Stimulated activated CD4-positive, alpha-beta T cell treated with anti-CD3 and anti-CD28 coated beads, Interleukin-4, amount 100 ng/mL, for 24 hours (primary cell): ENCODE results near the gene EIF5AL1.
"Not testable (repeated sequence)": the region's sequence is repeated elsewhere in the genome, so short reads cannot be mapped to it uniquely, and the experiment has no call there.

Experiments used
- DNase-seq: peaks from one replicate; pipeline ENCODE4 v3.0.0-alpha.2; 2020

Gene EIF5AL1

DNA sequence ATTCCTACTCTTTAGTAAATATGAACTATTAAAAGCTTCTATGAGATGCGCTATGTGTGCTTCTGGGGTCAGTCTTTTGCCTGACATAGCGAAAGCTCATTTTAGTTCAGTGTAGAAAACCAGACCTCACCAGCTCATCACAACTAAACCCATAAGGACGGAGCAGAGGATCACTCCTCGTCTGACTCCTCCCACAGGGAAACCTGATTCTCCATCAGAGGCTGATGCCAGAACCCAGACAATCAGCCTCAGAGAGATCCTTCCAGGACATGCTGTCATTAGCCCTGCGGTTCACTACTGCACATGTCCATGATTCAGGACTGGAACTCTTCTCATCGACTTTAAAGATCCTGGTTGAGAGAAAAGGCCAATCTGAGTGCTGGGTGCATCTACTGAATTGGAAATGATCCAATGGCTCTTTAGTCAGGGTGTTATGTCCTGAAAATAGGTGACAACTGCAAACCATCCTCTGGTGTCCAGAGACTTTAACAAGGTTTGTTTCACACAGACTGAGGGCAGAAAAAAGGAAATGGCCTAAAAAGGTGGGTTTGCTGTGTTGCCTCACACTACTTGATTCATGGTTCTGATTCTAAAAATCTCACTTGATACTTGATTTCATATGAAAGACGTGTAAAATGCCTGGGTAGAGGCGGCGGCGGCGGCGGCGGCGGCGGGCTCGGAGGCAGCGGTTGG lies at the start of gene EIF5AL1:
Gene EIF5AL1 (plus strand): TSS at position 643 of the 693 bp plus-strand sequence. CDS start 117 bp downstream, outside the sequence.
- DNase-seq: not testable (repeated sequence)

DNA sequence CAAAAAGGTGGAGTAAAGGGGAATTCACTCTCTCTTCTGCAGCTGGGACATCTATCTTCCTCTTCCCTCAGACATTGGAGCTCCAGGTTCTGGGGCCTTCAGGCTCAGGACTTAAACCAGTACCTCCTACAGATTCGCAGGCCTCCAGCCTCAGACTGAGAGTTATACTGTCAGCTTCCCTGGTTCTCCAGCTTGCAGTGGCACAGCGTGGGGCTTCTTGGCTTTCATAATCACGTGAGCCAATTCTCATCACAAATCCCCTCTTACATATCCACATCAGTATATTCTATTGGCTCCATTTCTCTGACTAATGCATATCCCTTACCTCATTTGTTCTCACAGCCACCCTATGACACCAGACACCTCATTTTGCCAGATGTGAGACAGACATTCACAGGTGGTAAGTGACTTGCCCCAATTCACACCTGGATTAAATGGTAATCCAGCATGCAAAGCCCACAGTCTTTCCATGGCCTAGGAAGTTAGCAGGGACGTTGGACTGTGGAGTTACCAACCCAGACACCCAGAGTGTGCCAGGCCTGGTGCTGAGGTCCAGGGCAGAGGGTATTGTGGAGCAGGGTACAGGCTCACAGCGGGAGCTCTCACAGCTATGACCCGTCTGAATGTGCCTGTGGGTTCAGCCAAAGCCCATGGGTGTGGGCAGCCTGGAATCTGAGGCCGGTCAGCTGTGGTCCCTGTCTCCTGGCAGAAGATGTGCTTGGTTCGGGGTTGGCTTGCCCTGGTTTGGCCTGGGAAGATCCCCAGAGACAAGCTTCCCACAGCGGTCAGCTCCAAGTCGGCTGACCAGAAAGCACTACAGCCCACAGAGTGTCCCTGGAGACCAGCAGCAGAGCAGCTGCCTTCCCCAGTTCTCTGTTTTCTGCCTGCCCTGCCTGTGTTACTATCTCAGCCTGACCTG lies 48.5 kb upstream of the EIF5AL1 start:
- DNase-seq: no peak

DNA sequence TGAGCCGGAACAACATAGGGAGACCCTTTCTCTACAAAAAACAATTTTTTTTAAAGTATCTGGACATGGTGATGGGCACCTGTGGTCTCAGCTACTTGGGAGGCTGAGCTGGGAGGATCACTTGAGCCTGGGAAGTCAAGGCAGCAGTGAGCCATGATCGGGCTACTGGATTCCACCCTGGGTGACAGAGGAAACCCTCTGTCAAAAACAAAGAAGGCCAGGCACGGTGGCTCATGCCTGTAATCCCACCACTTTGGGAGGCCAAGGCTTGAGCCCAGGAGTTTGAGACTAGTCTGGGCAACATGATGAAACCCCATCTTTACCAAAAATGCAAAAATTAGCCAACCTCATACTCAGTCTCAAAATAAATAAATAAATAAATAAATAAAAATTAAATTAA lies 47.0 kb upstream of the EIF5AL1 start:
- DNase-seq: no peak

DNA sequence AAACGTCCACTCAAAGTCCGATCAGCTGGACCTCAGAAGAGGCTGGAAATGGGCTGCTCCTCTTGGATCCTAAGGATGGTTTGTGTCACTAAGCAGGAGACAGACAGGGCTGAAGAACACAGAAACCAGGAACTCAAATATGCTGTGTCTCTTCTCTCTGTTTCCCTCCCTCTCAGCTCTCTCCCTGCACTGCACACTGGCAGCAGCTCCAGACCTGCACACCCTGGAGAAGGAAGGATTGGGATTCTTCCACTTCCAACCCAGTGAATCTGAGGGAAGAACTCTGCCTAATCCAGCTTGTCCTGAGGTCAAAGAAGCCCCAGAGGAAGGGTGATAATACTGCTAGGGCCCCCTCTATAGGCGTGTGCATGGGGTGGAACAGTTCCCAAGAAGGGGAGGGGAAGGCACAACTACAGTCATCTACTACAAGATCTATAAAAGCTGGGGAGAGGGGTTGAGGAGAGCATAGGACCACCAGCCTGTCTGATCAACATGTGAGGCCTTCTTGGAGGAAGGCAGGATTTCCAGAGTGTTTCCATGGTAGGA lies 44.2 kb upstream of the EIF5AL1 start:
- no peak for DNase-seq

DNA sequence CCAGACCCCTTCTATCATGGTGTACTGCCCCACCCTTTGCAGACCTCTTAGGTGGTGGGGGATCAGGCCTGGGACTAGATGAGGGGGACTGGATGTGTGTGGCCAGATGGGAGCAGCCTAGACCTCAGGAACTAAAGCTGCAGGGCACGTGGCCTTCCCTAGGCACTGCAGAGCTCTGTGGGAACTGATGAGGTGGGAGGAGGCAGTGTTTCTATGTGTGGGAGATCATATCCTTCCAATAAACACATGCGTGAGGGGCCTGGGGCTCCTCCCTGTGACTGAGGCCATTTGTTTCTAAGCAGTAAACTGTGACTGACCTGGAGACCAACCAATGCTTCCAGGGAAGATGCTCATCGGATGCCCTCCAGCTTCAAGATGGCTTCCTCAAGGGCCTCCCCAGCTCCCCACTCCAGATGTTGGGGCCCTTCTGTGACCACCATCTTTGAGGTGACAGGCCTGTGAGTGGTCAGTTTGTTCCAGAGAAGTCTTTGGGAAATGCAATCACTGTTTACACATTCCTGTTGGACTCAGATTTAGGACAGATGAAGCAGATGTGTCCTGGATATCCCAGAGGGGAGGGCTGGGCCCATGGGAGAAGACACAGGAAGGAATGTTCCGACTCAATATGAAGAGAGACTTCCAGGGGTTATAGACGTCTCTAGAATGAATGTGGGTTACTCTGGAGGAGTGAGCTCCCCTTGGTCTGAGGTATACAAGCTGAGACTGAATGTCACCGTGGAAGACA lies 43.3 kb upstream of the EIF5AL1 start:
- no peak for DNase-seq

DNA sequence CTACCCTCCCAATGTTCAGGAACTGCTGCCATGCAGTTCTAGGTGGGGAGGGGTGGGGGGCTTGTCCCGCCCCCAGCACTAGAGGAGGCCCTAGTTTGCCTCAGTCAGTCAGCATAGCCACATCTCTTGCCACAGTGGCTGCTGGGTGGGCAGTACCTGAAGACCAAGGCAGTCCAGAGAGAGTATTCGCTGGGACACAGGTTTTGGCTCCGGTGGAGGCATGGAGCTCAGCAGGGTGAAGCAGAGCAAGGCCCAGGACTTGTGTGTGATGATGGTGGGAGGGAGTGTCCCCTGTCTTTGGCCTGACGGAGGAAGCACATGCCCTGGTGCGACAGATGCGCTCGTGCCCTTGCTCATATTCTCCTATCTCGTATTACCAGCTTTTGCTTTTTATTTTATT lies 42.2 kb upstream of the EIF5AL1 start:
- no peak for DNase-seq

DNA sequence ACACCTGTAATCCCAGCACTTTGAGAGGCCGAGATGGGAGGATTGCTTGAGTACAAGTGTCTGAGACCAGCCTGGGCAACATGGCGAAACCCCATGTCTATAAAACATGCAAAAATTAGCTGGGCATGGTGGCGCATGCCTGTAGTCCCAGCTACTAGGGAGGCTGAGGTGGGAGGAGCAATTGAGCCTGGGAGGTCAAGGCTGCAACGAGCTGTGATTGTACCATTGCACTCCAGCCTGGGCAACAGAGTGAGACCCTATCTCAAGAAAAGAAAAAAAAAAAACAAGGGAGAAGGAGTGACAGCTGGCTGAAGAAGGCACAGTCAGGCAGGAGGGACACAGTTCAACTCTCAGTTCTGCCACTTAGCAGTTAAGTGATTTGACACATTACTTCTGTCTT lies 40.6 kb upstream of the EIF5AL1 start:
- no peak for DNase-seq

DNA sequence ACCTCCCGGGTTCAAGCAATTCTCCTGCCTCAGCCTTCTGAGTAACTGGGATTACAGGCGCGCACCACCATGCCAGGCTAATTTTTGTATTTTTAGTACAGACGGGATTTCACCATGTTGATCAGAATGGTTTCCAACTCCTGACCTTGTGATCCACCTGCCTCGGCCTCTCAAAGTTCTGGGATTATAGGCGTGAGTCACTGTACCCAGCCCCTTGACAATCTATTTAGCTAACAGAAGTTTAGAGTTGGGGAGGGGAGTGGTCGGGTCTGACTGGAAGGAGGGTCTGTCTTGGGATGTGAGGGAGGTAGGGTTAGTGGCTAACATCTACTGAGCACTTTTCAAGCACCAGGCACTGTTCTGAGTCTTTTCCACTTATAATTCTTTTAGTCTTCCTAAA lies 39.9 kb upstream of the EIF5AL1 start:
- DNase-seq: no peak

DNA sequence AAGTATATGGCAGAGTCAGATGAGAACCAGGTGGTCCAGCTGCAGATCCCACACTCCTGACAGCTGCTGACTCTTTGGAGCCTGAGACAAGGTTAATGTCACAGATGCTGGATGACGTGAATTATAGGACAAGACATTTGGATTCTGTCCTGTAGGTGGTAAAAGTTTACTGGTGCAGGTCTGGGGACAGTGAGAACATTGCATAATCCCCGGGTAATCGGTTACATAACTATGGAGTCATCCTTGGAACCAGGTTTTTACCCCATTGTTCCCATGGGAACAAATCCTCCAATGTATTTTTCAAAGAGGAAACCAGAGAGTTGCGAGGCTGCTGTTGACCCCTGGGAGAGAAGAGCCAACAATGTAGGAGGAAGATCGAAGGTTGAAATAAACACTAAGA lies 39.4 kb upstream of the EIF5AL1 start:
- DNase-seq: no peak

DNA sequence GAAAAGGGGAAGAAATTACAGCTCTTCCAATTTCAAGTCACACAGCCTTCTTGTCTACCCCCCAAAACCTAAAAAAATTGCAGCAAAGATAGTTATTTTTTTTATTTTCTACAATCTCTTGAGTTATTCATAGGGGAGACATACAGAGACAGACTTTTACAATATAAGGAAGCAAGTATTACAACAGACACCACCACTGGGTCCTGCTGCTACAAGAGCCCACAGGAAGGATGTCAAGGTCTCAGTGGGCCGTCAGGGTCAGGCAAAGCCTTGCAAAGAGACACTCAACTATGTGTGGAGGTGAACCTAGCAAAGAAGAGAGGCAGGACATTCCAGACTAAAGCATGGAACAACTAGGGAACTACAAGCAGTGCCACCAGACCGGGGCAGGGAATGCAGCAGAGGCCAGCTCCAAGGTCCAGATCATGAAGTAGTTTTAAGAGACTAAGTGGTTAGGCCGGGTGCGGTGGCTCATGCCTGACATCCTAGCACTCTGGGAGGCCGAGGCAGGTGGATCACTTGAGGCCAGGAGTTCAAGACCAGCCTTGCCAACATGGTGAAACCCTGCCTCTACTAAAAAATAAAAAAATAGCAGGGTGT lies 38.7 kb upstream of the EIF5AL1 start:
- no peak for DNase-seq

DNA sequence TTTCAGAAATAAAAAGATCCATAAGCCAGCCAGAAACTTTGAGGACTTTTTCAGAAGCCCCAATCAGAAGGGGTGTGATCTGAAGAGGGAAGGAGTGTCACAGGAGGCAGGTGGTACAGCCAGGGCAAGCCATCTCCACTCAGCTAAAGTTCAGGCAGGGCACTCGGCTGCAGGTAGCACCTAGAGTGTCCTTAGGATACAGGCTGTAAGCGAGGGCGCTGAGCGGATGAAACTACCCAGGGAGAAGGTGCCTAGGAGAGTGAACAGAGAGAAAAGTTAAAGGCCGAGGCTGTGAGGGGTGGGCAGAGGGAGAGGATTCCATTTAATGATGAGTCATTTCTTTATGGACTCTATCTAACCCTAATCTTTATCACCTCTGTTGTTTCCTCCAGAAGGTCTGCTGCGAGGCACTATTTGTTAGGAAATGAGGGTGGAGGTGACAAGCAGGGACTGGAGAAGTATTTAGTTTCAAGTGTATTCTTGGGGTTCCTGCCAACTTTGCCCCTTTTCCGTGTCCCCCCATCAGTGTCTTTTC lies 37.1 kb upstream of the EIF5AL1 start:
- no peak for DNase-seq

DNA sequence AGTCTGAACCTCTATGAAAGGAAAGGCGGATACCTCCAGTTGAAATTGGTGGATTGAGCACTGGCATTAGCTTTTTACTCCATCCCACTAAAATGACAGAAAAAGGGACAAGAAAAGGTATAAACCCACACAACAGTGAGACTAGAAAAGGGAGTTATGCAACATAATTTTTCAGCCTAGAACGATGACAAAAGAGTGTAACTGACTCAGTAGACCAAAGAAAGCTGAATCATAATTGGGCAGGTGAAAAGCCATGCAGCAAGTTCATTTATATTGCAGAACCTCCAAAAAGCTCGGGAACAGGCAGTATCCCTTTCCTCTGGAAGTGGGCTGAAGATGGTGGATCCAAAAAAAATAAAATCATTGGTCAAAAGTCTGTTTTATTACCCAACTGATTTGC lies 36.5 kb upstream of the EIF5AL1 start:
- no peak for DNase-seq

DNA sequence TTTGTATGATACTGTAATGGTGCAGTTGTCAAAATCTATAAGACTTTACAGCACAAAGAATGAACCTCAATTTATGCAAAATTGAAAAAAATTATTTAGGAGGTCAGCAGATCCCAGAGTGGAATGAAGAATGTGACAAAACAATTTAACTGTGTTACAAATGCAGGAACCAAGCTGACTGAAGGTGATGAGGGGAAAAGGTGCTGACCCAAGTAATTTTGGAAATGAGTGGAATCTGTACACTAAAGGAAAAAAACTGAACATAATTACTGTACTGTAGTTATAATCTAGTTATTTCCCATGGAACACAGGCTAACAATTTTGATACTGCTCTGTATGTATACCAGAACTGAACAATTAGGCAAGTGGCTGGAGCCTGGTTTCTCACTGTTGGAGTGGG lies 35.7 kb upstream of the EIF5AL1 start:
- DNase-seq: no peak

DNA sequence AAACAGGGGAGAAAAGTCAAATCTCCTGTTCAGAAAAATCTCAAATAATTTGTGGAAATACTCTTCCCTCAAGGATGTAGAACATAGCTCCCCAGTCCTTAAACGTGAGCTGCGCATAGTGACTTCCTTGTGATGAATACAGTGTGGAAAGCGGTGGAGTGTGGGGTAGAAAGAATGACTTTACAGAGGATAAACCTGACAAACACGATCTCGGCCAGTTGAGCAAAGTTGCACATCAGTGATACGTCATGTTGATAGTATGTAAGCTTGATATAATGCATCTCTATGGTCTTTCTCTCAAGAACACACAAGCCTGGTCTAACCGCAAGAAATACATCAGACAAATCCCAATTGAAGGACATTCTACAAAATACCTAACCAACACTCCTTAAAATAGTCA lies 34.9 kb upstream of the EIF5AL1 start:
- DNase-seq: no peak

DNA sequence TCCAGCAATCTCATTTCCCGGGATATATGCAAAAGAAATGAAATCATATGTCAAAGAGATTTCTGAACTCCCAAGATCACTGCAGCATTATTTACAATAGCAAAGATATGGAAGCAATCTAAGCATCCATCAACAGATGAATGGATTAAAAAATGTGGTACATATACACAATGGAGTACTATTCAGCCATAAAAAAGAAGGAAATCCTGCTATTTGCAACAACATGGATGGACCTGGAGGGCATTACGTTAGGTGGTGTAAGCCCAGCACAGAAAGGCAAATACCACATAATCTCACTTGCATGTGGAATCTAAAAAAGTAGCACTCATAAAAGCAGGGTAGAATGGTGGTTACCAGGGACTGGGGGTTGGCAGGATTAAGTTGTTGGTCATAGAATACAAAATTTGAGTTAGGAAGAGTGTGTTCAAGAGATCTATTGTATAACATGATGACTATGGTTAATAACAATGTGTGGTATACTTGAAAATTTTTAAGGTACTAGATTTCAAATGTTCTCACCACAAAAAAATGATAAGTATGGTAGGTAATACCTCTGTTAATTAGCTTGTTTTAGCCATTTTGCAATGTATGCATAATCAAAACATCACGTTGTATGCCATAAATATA lies 32.9 kb upstream of the EIF5AL1 start:
- DNase-seq: no peak

DNA sequence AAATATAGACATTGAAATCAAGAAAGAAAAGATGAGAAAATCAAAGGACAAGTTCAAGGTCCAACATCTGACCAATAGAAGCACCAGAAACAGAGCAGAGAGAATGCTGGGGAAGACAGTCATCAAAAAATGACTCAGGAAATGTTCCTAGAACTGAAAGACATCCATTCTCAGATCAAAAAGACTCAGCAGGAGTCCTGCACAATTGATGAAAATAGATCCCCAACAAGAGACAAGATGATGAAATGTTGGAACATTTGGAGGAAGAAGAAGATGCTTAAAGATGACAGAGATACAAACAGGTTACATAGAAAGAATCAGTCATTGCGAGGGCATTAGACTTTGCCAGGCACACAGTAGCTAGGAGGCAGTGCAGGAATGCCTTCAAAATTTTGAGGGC lies 30.0 kb upstream of the EIF5AL1 start:
- DNase-seq: no peak

DNA sequence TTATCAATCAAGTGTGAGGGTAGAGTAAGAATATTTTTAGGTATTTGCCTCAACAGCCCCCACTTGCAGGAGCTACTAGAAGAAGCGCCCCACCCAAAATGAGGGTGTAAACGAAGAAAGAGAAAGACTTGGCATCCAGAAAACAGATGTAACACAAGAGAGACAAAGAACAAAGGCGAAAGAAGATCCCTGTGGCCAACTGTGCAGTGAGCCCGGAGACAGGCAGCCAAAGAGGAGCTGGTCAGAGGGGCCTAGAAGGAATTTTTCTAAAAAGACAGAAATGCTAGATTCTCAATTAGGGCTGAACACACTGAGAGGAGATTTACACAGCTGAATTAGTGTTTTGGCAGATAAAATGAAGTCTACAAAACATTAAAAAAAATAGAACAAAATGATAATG lies 29.6 kb upstream of the EIF5AL1 start:
- no peak for DNase-seq

DNA sequence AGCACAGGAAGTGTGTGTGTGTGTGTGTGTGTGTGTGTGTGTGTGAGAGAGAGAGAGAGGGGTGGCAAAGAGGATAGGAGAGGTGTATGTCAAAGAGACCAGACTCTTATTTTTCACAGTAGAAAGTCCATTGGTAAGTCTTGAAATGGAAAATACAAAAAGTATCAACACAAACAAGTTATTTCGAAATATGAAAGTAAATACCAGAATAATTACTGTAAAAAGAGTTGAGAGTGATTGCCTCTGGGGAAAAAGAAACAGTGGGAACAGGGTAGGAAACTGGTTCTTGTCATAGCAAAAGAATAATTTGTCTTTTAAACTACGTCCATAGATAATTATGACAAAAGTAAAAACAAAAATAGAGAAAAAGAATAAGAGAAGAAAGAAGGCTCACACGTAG lies 29.0 kb upstream of the EIF5AL1 start:
- DNase-seq: no peak

DNA sequence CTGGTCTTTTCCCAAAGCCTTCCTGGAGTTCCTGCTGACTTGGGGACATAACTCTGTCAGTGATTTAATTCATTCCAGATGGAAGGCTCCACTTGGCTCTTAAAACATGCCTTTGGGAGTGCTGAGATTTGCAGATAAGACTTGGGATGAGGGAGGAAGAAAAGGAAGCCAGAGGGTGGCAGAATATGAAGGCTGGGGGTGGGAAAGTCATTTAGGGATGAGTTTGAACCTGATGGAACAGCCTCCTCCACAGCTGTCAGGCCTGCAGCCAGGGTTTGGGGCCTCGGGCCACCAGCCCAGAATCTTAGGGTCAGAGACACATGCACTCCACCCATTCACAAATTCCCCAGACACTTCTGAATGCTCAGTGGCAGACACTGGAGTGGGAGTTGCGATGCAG lies 28.4 kb upstream of the EIF5AL1 start:
- no peak for DNase-seq

DNA sequence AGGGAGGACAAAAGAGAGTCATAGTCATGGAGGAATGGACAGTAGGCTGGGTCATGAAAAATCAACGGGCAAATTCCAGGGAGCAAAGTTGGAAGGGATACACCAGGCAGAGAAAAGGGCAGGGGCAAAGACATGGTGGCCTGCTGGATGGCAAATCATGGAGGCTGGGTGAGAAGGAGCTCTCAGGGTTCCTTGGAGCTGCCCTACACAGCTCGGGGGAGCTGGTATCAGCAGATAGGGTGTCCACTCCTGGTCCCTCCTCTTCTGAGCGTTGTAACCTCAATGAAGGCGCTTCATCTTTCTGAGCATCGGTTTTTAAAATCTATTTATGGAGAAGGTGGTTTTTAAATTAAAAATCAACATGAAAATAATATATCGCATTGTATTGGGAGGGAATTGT lies 27.9 kb upstream of the EIF5AL1 start:
- no peak for DNase-seq

DNA sequence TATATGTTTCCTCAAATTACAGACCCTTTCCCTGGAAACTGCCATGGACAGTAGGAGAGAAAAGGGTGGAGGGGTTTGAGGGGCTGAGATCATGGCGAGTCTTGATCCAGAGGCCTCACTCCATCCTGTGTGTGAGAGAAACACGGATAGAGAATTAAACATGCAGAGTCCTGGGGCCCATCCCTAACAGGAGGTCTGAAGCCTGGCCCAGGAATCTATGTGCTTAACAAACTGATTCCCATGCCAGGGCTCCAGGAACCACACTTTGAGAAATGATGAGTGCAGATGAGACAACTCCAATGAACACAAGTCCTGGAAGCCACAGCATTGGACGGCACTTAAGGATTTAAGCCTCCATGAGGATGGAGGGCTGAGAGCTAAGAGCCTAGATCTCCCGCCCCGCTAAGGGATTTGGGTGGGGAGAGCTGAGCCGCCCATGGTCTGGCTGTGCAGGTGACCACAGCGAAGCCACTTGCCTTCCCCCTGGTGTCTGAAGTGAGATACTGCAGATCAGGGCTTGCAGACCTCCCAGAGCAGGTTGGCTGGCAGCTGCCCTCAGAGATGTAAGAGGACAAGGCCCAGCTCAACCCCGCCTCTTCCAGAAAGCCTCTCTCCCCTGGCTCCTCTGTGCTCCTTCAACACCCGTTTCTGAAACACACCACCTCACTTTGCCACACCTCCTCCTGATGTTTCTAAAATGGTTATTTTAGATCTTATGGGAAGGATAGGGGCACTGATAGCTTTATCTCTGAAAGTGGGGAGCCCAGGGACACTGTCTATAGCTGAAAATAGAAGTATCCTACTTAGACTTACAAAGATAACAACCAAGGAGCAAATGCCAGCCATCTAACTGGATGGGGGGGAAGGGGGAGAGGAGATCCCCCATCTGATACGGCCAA lies 24.8 kb upstream of the EIF5AL1 start:
- peak; percentile 23 for DNase-seq
